RWPE2 (cell line): ENCODE results near the gene AGPS.

Experiments
- ATAC-seq: fragments of 200-7000 bp; cut with Tn5 transposase; 3 replicates; pipeline ENCODE4 v1.9.1; 2021; ENCODE audit warnings: low read depth
- DNase-seq: peaks from one replicate; pipeline ENCODE4 v3.0.0-alpha.2; 2020; ENCODE audit warnings: low spot score
- H3K27ac ChIP-seq: fragments of 450-650 bp; 2 replicates; pipeline ENCODE4 v1.5.1; 2017; ENCODE audit warnings: mild to moderate bottlenecking; ENCODE audit not compliant: poor library complexity, severe bottlenecking
- H3K27me3 ChIP-seq: fragments of 250-450 bp; sonication (Bioruptor Pico); 2 replicates; pipeline ENCODE4 v1.5.1; 2021; ENCODE audit warnings: mild to moderate bottlenecking, moderate library complexity; ENCODE audit not compliant: insufficient read depth, poor library complexity, severe bottlenecking
- H3K36me3 ChIP-seq: fragments of 250-450 bp; sonication (Bioruptor Pico); 2 replicates; pipeline ENCODE4 v1.5.1; 2020; ENCODE audit warnings: low read depth, mild to moderate bottlenecking, moderate library complexity
- H3K4me1 ChIP-seq: fragments of 250-450 bp; sonication (Bioruptor Pico); 2 replicates; pipeline ENCODE4 v1.5.1; 2021; ENCODE audit warnings: mild to moderate bottlenecking, moderate library complexity; ENCODE audit not compliant: insufficient read depth, poor library complexity, severe bottlenecking
- H3K4me3 ChIP-seq: fragments of 250-450 bp; sonication (Bioruptor Pico); 2 replicates; pipeline ENCODE4 v1.5.1; 2021; ENCODE audit warnings: mild to moderate bottlenecking, moderate library complexity; ENCODE audit not compliant: severe bottlenecking
- H3K9me3 ChIP-seq: fragments of 250-450 bp; sonication (Bioruptor Pico); 2 replicates; pipeline ENCODE4 v1.5.1; 2021; ENCODE audit warnings: mild to moderate bottlenecking, moderate library complexity; ENCODE audit not compliant: severe bottlenecking
- TF ChIP-seq, protein P1 (sequence below): fragments of 450-650 bp; IDR thresholded peaks from one replicate; pipeline ENCODE4 v1.5.1; 2017; ENCODE audit warnings: mild to moderate bottlenecking, moderate library complexity; ENCODE audit not compliant: poor library complexity, severe bottlenecking

Gene AGPS

DNA sequence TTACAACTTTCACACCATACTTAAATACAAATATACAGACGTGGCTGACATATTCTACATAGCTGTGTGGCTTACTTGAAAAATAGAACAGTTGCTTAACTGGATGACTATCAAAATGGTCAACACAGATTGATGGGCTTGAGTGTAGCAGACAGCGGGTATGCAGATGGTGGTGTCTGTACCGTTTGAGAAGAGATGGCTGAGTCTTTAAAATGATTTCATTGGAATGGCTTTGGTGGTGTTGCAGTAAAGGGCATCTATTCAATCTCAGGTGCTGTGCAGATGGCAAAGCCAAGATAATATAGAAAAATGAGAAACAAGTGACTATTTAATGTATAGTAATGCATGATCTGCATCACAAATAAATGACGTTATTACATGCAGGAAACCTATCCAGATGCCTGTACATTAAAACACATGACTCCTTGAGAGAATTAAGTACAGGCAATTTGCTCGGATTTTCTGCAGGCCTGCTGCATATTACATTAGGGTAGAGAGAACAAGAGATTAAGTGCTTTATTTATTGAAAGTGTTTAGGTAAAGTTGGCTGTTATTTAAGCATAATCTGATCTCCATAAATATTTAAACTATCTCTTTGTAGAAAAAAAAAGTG is 68.5 kb downstream of the AGPS start:
- H3K4me1 ChIP-seq = no peaks in the 10 kb centered on the region
- TF ChIP-seq, protein P1, sequence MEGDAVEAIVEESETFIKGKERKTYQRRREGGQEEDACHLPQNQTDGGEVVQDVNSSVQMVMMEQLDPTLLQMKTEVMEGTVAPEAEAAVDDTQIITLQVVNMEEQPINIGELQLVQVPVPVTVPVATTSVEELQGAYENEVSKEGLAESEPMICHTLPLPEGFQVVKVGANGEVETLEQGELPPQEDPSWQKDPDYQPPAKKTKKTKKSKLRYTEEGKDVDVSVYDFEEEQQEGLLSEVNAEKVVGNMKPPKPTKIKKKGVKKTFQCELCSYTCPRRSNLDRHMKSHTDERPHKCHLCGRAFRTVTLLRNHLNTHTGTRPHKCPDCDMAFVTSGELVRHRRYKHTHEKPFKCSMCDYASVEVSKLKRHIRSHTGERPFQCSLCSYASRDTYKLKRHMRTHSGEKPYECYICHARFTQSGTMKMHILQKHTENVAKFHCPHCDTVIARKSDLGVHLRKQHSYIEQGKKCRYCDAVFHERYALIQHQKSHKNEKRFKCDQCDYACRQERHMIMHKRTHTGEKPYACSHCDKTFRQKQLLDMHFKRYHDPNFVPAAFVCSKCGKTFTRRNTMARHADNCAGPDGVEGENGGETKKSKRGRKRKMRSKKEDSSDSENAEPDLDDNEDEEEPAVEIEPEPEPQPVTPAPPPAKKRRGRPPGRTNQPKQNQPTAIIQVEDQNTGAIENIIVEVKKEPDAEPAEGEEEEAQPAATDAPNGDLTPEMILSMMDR = no peak
- no peak overlapping the region for H3K27ac ChIP-seq
- no peaks in the 10 kb centered on the region for H3K9me3 ChIP-seq
- ATAC-seq = no peak
- H3K4me3 ChIP-seq = no peak overlapping the region
- peaks cover 31% of the 10 kb centered on the region for H3K36me3 ChIP-seq
- DNase-seq = no peak
- no peaks in the 10 kb centered on the region for H3K27me3 ChIP-seq

DNA sequence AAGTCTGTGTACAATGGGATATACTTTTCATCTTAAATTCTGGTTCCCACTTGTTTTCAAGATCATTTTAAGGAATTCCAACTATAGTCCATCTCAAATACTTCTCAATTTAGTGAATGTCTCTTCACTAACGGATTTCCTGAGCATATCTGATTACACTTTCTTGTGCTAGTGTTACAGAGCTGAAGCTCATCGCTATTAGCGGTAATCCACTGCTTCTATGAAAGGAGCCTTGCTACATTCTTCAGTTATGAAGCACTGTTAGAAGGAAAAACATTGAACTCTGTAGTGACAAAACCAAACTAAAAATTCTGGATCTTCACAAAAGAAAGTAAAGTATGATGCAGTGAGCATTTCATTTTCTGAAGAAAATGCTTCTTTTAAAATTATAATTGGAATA is 72.0 kb downstream of the AGPS start:
- TF ChIP-seq, protein P1 = no peak
- Histone ChIP-seq H3K27ac (no peak overlapping the region), H3K4me1 (peaks cover 6% of the 10 kb centered on the region), H3K9me3 (no peaks in the 10 kb centered on the region), H3K4me3 (no peak overlapping the region), H3K36me3 (peaks cover 42% of the 10 kb centered on the region), H3K27me3 (no peaks in the 10 kb centered on the region)
- no peak for ATAC-seq
- no peak for DNase-seq

DNA sequence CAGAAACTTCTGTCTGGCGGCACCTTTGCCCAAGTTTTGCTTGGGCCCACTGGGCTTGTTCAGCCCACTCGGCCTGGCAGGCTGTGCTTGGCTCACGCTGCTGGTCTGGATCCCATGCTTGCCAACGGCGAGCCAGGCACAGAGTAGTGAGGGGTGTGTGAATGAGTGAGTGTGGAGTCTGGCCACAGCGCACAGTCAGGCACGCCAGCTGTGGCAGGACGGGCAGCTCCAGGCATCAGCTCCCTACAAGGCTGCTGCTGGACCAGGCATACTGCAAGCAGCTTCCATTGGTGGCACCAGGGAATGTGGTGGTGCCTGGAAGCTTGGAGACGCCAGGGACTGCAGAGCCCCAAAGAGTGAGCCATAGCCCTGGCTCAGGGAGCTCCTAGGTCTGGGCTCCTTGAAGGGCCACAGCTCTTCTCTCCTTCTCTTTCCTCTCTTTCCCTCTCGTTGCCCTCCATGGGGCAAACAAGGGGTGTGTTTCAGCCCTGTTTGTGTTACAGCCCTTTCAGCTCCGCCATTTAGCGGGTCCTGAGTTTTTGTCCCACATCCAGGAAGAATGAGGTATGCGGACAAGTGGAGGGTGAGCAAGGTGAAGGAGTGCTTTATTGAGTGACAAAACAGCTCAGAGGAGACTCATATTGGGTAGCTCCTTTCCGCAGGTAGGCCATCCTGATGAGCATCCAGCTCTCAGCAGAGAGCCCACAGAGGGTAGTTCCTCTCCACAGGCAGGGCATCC is 73.0 kb downstream of the AGPS start:
- H3K36me3 ChIP-seq = peaks cover 42% of the 10 kb centered on the region
- H3K9me3 ChIP-seq = no peaks in the 10 kb centered on the region
- TF ChIP-seq, protein P1 = no peak
- no peak overlapping the region for H3K4me3 ChIP-seq
- no peak overlapping the region for H3K27ac ChIP-seq
- H3K27me3 ChIP-seq = no peaks in the 10 kb centered on the region
- peaks cover 6% of the 10 kb centered on the region for H3K4me1 ChIP-seq
- no peak for ATAC-seq
- no peak for DNase-seq

DNA sequence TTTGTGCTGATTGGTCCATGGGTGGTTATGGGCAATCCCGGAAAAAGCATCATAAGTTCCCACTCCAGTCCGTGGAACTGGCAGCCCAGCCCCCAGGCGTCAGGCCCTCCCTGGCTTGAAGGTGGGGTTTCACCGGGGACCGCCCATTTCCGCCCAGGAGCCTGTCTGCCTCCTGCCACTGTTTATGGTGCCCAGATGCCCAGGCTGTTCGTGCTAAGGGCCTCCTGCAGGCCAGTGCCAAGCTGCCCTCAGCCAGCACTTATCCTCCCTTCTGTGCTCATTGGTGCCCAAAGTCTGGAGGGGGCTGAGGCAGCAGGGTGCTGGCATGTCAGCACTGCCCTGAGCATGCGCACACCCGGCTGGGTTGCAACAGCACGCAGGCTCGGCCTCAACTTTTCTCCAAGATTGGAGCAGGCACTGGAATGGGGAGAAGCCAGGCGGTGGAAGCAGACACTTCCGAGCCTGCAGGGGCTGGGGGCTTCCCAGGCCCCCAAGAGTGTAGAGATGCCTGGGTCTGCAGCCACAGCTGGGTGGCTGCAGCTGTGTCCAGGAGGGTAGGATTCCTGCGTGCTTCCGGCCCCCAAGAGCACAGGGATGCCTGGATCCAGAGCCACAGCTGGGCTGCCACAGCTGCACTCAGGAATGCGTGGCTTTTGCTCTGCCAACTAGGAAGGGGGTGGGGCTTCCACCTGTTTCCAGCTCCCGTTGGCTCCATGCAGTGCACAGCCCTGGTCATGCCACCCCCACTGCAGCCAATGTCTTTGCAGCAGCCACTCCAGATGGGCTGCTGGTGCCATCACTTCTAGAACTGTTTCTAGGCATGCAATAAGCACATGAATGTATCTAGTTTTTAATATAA is 74.0 kb downstream of the AGPS start:
- no peak for ATAC-seq

More for the DNA sequence above, 74.0 kb downstream of the AGPS start:
- H3K27me3 ChIP-seq = no peaks in the 10 kb centered on the region
- no peak overlapping the region for H3K4me3 ChIP-seq
- no peaks in the 10 kb centered on the region for H3K9me3 ChIP-seq
- DNase-seq = no peak
- H3K4me1 ChIP-seq = peaks cover 6% of the 10 kb centered on the region
- H3K27ac ChIP-seq = no peak overlapping the region
- TF ChIP-seq, protein P1 = no peak
- peaks cover 46% of the 10 kb centered on the region for H3K36me3 ChIP-seq
